ENCODE data around the gene UCP2. TPM values are rescaled to one million over a fixed set of nuclear protein-coding genes. Genes with fewer than 3 reads are reported as not detected.

Gene UCP2
- total and polyA plus RNA-seq, 9 of the 15 experiments (the other 6 are each of a cell fraction or from before 2014, with no cell fraction given): 19.2 to 216 (median 87.9) TPM

DNA sequence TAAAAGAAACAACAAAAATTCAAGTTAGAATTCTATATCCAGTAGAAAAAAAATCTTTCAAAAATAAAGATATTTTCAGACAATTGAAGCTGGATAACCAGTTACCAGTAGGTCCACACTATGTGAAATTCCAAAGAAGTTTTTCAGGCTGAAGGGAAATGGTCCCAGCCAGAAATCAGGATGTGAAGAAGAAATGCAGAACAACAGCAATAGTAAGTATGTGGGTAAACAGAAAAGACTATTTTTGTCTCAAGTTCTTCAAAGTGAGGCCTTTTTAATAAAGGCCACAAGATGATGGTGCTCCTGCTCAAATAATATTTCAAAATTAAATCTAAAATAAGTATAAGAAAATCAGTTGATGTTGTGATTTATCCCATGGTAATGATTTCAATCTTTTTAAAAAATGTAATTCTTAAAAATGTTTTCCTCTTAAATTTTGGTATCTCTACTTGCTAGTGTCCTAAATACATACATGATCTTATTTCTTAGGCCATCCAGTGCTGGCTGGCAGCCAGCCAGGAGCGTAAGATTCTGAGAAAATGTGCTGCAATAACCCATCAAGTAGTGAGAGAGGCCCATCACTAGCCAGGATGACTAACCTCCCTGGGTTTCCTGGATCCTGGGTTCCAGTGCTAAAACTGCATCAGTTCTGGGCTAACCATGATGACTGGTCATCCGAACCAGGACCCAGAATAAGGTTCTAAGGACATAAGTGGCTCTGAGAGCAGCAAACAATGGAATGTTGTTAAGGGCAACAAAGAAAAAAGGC, 41.8 kb upstream of the UCP2 start (continued):
- TF ChIP-seq, protein P1, sequence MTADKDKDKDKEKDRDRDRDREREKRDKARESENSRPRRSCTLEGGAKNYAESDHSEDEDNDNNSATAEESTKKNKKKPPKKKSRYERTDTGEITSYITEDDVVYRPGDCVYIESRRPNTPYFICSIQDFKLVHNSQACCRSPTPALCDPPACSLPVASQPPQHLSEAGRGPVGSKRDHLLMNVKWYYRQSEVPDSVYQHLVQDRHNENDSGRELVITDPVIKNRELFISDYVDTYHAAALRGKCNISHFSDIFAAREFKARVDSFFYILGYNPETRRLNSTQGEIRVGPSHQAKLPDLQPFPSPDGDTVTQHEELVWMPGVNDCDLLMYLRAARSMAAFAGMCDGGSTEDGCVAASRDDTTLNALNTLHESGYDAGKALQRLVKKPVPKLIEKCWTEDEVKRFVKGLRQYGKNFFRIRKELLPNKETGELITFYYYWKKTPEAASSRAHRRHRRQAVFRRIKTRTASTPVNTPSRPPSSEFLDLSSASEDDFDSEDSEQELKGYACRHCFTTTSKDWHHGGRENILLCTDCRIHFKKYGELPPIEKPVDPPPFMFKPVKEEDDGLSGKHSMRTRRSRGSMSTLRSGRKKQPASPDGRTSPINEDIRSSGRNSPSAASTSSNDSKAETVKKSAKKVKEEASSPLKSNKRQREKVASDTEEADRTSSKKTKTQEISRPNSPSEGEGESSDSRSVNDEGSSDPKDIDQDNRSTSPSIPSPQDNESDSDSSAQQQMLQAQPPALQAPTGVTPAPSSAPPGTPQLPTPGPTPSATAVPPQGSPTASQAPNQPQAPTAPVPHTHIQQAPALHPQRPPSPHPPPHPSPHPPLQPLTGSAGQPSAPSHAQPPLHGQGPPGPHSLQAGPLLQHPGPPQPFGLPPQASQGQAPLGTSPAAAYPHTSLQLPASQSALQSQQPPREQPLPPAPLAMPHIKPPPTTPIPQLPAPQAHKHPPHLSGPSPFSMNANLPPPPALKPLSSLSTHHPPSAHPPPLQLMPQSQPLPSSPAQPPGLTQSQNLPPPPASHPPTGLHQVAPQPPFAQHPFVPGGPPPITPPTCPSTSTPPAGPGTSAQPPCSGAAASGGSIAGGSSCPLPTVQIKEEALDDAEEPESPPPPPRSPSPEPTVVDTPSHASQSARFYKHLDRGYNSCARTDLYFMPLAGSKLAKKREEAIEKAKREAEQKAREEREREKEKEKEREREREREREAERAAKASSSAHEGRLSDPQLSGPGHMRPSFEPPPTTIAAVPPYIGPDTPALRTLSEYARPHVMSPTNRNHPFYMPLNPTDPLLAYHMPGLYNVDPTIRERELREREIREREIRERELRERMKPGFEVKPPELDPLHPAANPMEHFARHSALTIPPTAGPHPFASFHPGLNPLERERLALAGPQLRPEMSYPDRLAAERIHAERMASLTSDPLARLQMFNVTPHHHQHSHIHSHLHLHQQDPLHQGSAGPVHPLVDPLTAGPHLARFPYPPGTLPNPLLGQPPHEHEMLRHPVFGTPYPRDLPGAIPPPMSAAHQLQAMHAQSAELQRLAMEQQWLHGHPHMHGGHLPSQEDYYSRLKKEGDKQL (CRISPR knock-in tag; IDR thresholded peaks at IDR 0.05; ENCODE audit: borderline replicate concordance): no peak
- TF ChIP-seq ZNF445 (CRISPR knock-in tag; IDR thresholded peaks at IDR 0.05; ENCODE audit: low read depth) (no peak), U2AF2 (optimal IDR thresholded peaks at IDR 0.05; ENCODE audit: low read depth, low read length) (no peak), CC2D1A (IDR thresholded peaks at IDR 0.05) (no peak), SETDB1 (IDR thresholded peaks at IDR 0.05; ENCODE audit: low read length) (no peak), LCOR (CRISPR knock-in tag; IDR thresholded peaks at IDR 0.05) (no peak), KDM5B (IDR thresholded peaks at IDR 0.05; ENCODE audit: insufficient replicate concordance, low read depth, low read length) (no peak), MBD2 (IDR thresholded peaks at IDR 0.05; ENCODE audit: borderline replicate concordance, low read depth) (no peak), ZNF766 (CRISPR knock-in tag; conservative IDR thresholded peaks at IDR 0.05) (0 out of 2 replicates have a peak, but pooled peaks have one; percentile 25), ZNF586 (CRISPR knock-in tag; conservative IDR thresholded peaks at IDR 0.05) (no peak), ZNF589 (CRISPR knock-in tag; IDR thresholded peaks at IDR 0.05; ENCODE audit: low read depth) (peak; percentile 75), SMARCA4 (IDR thresholded peaks at IDR 0.05) (peak; percentile 60), ZNF347 (CRISPR knock-in tag; IDR thresholded peaks at IDR 0.05; ENCODE audit: low read depth) (no peak), ZFPM2 (CRISPR knock-in tag; IDR thresholded peaks at IDR 0.05) (no peak)
- TF ChIP-seq, protein P2, sequence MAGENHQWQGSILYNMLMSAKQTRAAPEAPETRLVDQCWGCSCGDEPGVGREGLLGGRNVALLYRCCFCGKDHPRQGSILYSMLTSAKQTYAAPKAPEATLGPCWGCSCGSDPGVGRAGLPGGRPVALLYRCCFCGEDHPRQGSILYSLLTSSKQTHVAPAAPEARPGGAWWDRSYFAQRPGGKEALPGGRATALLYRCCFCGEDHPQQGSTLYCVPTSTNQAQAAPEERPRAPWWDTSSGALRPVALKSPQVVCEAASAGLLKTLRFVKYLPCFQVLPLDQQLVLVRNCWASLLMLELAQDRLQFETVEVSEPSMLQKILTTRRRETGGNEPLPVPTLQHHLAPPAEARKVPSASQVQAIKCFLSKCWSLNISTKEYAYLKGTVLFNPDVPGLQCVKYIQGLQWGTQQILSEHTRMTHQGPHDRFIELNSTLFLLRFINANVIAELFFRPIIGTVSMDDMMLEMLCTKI (IDR thresholded peaks at IDR 0.05; ENCODE audit: partially characterized antibody): no peak
- TF ChIP-seq, protein P3, sequence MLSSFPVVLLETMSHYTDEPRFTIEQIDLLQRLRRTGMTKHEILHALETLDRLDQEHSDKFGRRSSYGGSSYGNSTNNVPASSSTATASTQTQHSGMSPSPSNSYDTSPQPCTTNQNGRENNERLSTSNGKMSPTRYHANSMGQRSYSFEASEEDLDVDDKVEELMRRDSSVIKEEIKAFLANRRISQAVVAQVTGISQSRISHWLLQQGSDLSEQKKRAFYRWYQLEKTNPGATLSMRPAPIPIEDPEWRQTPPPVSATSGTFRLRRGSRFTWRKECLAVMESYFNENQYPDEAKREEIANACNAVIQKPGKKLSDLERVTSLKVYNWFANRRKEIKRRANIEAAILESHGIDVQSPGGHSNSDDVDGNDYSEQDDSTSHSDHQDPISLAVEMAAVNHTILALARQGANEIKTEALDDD (IDR thresholded peaks at IDR 0.05): peak; percentile 83
- TF ChIP-seq, protein P4, sequence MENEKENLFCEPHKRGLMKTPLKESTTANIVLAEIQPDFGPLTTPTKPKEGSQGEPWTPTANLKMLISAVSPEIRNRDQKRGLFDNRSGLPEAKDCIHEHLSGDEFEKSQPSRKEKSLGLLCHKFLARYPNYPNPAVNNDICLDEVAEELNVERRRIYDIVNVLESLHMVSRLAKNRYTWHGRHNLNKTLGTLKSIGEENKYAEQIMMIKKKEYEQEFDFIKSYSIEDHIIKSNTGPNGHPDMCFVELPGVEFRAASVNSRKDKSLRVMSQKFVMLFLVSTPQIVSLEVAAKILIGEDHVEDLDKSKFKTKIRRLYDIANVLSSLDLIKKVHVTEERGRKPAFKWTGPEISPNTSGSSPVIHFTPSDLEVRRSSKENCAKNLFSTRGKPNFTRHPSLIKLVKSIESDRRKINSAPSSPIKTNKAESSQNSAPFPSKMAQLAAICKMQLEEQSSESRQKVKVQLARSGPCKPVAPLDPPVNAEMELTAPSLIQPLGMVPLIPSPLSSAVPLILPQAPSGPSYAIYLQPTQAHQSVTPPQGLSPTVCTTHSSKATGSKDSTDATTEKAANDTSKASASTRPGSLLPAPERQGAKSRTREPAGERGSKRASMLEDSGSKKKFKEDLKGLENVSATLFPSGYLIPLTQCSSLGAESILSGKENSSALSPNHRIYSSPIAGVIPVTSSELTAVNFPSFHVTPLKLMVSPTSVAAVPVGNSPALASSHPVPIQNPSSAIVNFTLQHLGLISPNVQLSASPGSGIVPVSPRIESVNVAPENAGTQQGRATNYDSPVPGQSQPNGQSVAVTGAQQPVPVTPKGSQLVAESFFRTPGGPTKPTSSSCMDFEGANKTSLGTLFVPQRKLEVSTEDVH (IDR thresholded peaks at IDR 0.05; ENCODE audit: low read depth, partially characterized antibody): no peak

Data from K562 (cell line).